GOT3 (cell line): Measurements from ENCODE around the gene ZBTB20.
"Not testable (repeated sequence)": the region's sequence is repeated elsewhere in the genome, so short reads cannot be mapped to it uniquely, and the experiment has no call there.

Experiments
- DNase-seq: peaks from one replicate; lab custom pipeline; 2025; ENCODE audit warnings: mixed read lengths; lab: John Stamatoyannopoulos, UW

The ZBTB20 gene

DNA sequence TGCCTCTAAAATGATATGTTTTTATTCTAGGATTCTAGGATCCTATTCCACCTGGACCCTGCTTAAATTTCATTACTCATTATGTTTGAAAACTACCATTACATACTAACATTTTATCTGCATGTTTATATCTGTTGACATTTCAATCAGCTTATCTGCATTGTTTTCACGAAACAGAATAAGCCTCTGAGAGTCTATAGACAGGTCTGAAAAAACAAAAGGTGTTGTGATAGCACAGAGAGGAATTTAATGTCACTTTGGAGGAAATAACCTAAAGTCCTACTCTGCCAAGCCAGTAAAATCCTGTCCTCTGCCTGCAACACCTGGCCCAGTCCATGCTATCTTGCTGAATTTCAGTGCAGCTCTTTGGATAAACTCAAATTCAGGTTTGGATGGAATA, 315.2 kb downstream of the ZBTB20 start:
- DNase-seq, result no peak

DNA sequence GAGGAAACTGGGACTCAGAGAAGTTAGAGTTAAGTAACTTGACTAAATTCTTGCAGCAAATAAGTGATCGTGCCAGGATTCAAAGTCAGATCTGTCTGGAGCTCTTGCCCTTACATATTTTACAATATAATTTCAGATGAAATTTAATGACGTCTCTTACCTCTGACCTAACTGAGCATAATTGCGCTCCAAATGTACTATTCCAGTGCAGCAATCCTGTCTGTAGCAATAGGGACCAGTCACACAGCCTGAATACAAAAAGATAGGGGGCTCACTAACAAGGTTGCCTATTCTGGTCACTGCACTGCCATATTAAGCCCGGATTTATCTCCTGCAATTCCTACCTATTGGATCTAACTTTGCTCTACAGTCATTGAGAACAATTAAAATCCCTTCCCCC, 316.4 kb downstream of the ZBTB20 start:
- DNase-seq, result no peak

DNA sequence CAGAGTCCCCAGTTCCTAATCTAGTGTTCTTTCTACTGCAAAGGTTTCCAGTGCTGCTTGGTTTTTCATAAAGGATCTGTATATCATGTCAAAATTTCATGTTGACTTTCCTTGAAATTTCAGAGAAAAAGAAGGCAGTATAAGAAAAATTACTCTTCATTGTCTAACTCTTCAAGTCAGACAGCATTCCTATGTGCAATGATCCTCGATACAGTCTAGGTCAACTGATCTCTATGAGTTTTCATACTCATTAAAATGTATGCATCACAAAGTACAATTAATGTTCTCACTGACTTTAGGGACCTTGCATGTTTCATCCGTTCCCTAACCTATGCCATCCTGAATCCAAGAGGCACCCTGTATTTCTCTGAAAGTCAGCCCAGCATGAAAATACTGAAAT, 317.3 kb downstream of the ZBTB20 start:
- no peak for DNase-seq

DNA sequence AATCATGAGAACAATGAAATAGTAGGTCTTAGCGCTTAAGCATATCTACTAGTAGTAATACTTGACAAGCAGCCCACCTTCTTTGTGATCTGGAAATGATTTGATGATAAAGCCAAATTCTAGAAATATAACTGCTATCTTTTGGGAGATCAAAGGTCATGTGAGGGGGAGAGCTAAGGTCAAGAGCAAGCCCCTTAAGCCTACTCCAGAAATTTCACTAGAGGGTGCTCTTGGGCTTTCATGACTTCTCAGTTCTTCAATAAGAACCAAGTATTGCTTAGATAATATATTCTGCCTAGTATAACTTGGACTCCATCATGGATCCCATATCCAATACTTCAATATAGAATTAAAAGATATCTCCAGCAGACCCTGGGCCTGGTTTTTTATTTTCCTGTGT, 319.6 kb downstream of the ZBTB20 start:
- DNase-seq, result no peak

DNA sequence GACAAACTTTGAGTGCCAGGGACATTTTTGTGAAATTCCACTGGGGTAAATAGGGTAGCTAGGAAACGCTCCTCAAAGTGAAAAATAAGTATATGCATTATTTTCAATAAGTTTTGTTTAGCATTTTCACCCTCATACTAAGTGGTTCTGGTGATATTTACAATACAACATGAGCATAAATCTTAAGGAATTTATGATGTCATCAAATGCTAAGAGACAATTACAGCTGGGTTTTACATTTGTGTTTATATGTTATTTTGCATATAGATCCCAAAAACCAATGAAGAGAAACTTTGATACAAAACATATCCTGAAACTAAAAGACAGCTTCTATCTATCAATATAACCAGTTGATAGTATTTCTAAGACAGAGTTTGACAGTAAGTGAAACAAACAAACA, 323.1 kb downstream of the ZBTB20 start:
- no peak for DNase-seq

DNA sequence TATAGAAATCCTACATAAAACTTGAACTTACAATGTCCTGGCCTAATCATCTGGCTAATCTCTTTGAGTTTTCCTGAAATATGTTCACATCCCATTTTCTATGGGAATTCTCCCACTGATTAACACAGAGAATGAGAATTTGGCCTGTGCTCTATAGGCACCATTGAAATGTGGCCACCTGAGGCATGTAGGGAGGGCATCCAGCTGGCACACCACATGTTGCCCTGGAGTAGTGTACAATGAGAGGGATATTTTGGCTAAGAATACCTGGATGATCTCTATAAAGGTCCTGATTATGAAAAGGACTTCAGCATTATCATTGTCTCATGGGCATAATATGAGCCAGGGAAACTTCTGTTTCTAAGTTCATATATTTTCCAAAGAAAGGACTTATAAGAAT, 324.0 kb downstream of the ZBTB20 start:
- no peak for DNase-seq

DNA sequence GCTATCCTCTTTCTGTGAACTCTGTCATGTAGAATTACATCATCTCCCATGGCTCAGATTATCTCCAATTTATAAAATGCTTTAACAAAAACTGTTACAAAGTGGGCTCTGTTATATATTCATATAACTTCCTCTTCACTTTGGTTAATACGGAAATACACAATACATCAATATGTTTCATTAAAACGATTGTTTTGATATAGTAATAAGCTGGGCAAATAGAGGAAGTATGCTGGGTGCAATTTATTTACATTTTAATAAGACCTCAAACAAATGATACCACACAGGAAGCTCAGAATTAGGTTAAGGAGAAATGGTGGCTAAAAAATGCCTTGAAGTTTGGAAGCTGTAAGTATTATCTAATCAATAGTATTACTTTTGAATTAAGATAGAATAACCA, 331.0 kb downstream of the ZBTB20 start:
- DNase-seq, result no peak

DNA sequence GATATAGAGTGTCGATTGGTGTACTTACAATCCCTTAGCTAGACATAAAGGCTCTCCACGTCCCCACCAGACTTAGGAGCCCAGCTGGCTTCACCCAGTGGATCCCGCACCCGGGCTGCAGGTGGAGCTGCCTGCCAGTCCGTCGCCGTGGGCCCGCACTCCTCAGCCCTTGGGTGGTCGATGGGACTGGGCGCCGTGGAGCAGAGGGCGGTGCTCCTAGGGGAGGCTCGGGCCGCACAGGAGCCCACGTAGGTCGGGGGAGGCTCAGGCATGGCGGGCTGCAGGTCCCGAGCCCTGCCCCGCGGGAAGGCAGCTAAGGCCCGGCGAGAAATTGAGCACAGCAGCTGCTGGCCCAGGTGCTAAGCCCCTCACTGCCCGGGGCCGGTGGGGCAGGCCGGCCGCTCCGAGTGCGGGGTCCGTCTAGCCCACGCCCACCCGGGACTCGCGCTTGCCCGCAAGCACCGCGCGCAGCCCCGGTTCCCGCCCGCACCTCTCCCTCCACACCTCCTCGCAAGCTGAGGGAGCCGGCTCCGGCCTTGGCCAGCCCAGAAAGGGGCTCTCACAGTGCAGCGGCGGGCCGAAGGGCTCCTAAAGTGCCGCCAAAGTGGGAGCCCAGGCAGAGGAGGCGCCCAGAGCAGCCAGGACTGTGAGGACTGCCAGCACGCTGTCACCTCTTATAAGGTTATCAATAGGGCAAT, 334.4 kb downstream of the ZBTB20 start:
- not testable (repeated sequence) for DNase-seq

DNA sequence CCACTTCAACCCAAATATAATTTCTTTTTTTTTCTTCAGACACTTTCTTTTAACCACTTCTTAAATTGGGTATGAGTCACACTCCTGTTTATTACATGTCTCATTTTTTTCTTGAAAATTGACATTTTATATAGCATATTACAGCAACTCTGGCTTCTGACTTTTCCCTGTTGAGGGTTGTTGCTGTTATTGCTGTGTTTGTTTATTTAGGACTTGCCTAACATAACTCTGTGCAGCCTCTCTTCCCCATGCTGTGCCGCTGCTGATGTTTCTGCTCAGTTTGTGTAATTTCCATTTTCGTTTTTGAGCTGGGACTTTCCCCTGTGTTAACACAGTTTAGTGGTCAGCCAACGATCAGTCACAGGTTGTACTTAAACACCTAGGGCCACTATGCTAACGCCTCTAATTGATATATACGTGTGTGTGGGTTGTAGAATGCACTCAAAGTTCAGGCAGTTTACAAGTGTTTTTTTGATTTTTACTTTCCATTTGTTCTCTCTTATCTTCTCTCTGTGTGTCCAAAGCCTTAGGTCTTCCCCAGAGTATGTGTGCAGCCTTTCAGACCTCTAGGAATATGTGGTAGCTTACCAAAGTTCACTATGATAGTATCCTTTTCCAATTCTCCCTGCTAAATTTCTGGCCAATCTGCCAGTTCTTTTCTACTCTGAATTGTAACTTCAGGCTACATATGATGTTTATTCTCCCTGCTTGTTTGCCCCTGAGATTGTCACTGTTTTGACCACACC, 337.2 kb downstream of the ZBTB20 start:
- DNase-seq, result no peak

DNA sequence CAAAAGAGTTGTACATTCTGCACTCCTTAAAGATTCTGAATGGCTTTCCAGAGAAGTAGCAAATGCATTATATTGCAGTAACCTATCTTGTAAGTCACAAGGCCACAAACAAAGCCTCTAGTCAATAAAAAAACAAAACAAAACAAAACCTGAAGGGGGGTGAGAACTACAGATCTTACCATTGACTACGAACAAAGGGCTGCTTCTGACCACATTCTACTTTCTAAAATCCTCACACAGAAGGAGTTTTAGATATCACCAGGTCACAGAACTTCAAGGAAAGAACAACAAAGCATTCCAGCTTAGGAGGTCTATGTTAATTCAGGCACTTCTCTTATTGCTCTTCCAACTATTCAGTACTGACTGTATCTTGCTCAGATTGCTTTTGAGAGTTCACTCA, 343.0 kb downstream of the ZBTB20 start:
- no peak for DNase-seq

DNA sequence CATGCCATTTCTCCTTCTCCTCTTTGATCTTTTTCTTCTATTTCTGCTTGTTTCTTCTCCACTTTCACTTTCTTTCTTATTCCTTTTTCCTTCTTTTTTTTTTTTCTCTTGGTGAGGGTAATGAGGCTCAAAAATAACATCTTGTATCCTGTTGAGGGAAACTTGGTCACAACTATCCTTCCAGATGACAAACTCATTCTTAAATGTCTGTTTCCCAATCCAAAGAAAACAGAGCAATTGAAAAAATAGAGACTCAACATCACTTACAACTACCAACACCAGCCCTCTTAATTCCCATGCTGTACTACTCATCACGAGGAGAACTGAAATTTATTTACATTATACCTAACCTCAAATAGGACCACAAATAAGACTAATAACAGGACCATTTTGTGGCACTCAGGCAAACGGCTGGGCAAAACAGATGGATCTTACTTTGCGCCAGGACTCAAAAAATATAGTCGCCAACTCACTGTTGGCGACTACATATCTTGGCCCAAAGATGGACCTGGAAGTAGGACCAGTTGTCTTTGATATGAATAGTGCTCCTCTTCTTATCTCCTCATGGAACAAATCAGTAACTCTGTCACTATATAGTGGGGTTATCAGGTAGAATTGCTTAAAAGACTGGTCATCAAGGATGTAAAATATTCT, 343.9 kb downstream of the ZBTB20 start:
- DNase-seq, result no peak

DNA sequence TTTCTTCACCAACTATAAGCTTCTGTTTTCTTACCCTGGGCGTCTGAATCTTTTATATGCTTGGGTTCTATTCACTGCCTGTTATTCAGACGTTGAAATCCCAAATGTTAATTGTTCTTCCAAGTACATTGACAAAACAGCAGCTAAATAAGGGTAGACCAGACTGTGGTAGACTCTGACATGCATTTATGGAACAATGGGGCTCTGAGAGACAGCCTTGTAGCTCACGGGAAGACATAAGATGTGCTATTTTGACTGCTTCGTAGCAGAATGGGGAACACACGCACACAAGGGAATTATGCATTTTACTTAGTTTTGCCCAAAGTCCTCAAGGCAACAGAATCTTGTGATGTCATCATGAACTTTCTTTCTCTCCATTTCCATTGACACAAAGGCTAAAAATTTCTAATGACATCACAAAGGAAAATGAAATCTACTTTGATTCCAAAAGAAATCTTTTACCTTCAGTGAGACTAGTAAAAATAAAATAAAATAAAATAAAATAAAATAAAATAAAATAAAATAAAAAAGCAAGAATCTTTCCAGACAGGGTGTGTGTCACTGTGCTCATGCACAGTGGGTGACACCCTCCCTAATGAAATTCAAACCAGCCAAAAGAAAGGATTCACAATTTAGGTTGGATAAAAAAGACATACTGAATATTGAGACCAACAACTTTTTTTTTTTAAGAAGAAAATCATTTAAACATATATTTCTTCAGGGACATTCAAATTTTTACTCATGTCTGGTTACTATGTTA, 346.6 kb downstream of the ZBTB20 start:
- DNase-seq, result no peak

DNA sequence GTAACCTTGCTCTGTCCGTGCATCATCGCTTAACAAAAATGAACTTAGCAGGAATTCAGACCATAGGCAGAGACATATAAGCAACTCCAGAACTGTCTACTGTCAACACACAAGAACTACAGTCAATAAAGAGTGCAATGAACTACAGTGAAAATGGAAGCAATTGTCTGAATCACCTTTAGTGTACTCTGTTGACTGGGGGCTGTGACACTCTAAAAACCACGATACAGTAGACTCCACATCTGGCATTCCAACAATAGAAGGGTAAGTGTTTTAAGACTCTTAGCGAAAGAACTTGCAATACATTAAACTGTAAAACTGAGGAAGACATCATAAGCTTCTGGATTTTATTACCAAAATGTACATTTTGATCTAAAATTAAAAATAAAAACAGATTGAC, 347.3 kb downstream of the ZBTB20 start:
- no peak for DNase-seq

DNA sequence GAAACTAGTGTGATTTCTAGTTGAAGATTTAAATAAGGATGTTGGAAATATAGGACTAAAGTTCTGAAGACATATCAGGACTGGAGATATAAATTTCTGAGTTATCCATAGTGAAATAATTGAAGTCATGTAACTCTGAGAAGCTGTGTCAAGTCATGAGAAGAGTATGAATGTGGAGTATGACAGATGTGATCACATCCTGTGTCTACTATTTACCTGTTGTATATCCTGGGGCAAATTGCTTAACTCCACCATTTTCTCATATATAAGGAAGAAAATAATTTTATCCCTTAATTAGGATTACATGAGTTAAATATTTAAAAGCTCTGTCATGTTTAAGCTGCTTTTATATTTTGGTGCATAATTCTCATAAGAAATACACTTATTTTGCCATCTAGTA, 350.3 kb downstream of the ZBTB20 start:
- no peak for DNase-seq

DNA sequence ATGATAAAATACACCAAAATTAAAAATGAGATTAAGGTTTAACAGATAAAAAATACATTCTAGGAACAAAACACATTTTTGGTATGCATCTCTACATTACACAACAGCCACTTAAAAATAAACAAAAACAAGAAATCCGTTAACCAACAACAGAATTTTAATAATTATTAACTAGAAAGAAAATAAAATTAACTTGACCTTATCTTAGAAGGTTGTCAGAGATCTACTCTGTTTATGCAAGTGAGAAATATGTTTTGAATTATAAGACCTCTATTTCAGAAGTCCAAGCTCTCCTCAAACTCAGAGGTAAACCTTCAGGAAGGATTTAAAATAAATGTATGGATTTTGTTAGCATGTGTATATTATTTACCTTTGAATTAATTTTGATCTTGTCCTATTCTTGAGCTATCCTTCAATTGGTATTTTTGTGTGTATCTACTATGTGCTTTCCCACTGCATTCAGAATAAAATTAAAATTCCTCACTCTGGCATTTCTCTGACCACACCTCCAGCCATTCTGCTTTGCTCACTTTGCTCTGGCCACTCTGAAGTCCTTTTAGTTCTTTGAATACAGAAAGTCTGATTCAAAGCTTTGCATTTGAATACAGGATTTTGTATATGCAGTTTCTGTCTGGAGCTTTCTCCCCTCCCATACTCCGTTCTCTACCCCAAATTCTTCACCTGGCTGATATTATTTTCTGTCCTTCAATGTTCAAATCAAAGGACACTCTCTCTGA, 352.0 kb downstream of the ZBTB20 start:
- no peak for DNase-seq

DNA sequence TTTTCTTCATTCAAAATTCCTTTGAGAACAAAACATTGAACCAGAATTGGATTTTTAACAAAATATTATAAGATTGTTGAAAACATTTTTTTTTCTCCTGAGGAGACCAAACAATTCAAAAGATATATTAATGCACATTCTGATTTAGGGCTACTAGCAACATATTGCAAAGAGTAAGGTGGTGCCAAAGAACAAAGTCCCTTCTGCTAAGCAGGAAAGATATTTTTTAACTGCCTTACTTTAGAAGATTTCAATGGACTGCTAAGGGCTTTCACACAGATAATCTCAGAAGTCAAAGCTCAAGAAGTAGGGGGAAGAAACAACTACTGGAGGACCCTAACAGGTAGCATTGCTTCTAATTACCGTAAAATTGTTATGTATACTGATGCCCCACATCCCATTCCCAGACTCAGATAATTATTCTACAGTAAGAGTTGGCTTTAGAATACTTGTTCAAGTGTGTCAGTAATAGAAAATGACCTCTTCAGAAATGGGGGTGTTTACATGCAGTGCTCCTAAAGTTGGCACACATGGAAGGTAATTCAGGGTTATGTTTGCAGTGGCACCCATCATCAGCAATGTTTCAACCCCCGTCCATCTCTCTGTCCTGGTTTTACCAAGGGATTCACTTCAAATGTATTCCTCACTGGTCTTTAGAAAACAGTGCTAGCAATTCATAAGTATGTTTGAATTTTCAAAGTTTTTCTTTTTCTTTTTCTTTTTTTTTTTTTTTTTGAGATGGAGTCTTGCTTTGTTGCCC, 354.7 kb downstream of the ZBTB20 start:
- no peak for DNase-seq

DNA sequence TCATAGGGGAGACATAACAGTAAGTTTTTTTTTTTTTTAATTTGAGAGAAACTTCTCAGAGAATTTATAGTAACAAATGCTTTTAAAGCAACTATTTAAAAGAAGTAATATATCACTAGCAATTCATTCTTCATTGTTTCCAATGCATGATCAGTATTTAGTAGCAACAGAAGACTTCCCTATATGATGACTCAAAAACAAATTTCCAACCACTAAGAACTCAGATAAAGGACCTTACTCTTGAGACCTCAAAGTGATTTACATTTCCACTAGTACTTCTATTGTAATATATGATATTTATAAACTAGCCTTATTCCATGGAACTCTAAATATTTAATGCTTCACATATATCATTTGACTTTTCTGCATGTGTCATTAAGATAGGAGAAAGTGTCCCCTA, 356.3 kb downstream of the ZBTB20 start:
- DNase-seq, result no peak

DNA sequence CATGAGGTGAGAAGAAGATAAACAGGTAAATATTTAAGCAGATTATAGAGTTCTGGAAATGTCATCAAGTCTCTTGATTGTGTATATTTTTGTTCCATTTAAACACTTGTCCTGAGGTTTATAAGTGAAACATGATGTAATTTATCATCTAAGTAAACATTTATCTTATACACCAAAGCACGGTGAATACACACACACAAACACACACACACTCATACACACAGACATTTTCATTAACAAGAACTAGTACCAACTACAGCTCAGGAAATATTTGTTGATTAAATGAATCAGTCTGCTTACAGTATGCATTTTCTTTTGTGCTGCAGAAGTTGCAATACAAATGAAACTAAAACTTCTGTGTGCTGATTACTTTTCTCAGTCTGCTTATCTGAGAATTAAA, 357.3 kb downstream of the ZBTB20 start:
- DNase-seq, result no peak

DNA sequence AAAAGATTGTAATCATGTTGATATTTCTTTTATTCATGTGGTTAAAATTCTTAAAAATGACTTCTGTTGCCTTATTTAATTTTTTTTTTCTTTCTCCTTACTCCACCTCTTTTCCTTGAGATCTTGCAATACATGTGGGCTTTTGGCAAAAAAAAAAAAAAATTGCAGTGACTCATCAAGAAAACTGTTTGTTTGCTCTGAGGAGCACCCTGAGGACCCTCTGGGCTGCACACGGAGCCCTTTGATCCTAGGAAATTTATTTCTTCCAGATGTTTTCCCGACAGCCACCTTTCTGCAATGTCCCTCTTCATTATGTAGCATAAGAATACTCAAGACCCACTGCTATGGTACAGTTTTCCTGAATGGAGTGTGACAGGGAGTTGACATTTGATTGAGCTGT, 371.7 kb downstream of the ZBTB20 start:
- DNase-seq, result no peak

DNA sequence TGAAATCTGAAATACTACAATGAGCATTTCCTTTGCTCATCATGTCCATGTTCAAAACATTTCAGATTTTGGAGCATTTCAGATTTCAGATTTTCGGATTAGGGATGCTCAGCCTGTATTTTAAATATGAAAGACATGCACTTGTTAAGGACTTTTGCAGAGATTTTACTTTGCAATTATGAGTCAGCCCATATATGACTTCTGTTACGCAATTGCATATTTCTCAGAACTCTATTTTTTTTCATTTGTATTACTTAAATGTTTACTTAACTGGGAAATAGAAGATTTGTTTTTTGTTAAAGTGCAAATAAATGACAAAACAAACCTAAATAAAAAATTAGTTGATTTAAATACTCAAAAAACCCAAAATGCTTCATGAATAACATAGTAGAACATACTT, 376.2 kb downstream of the ZBTB20 start:
- DNase-seq, result no peak

DNA sequence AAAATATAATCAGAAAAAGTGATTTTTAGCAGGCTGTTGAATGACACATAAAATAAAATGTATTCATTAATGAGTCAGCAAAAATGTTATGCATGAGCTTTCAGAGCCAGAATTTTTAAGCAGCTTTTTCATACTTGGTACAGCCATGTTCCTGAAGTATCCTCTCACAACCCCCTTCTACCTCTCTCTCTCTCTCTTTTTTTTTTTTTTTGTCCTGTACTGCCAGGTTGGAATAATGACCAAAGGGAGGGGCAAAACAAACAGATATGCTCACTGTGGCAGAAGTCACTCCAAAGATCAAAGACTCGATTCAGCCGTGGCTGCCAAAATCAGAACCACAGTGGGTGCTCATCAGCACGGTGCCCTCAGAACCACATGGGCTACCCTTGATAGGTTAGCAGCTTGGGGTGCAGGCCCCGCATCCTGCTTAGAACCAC, 383.0 kb downstream of the ZBTB20 start:
- DNase-seq, result no peak
